DOHH2 (cell line): Measurements from ENCODE around the gene MAP3K6.

Experiments used
- H3F3A ChIP-seq: fragments of 200-600 bp; sonication (generic), shearing (Covaris generic); 2 replicates; pipeline ENCODE4 v1.6.0; 2016; ENCODE audit warnings: antibody characterized with exemption, mild to moderate bottlenecking; ENCODE audit not compliant: control insufficient read depth, insufficient read depth
- H3K27ac ChIP-seq: fragments of 200-600 bp; sonication (generic); 2 replicates; pipeline ENCODE4 v1.5.1; 2014; ENCODE audit warnings: low read depth, mild to moderate bottlenecking, low read length, moderate library complexity
- H3K27me3 ChIP-seq: fragments of 200-600 bp; sonication (generic); 2 replicates; pipeline ENCODE4 v1.6.1; 2014; ENCODE audit warnings: mild to moderate bottlenecking, low read length, mixed read lengths; ENCODE audit not compliant: control insufficient read depth
- H3K36me3 ChIP-seq: fragments of 200-600 bp; sonication (generic); 2 replicates; pipeline ENCODE4 v1.6.1; 2014; ENCODE audit warnings: mild to moderate bottlenecking, low read length, moderate library complexity, mixed read lengths; ENCODE audit not compliant: control insufficient read depth
- H3K4me1 ChIP-seq: fragments of 200-600 bp; sonication (generic); 2 replicates; pipeline ENCODE4 v1.6.1; 2014; ENCODE audit warnings: mild to moderate bottlenecking, low read length, mixed read lengths; ENCODE audit not compliant: control insufficient read depth
- H3K4me2 ChIP-seq: fragments of 200-600 bp; sonication (generic); 2 replicates; pipeline ENCODE4 v1.6.0; 2014; ENCODE audit warnings: mild to moderate bottlenecking, low read length, moderate library complexity
- H3K4me3 ChIP-seq: fragments of 200-600 bp; sonication (generic); 2 replicates; pipeline ENCODE4 v1.5.1; 2014; ENCODE audit warnings: mild to moderate bottlenecking, low read length, mixed read lengths
- H3K79me2 ChIP-seq: fragments of 200-600 bp; sonication (generic); 2 replicates; pipeline ENCODE4 v1.6.1; 2014; ENCODE audit warnings: mild to moderate bottlenecking, low read length, mixed read lengths; ENCODE audit not compliant: control insufficient read depth
- H3K9me2 ChIP-seq: fragments of 200-600 bp; sonication (generic); replicated peaks from 2 replicates; pipeline ENCODE4 v1.6.1; 2014; ENCODE audit warnings: mild to moderate bottlenecking, low read length, mixed read lengths; ENCODE audit not compliant: control insufficient read depth
- H3K9me3 ChIP-seq: fragments of 200-600 bp; sonication (generic); 2 replicates; pipeline ENCODE4 v1.6.1; 2014; ENCODE audit warnings: antibody characterized with exemption, low read length, mixed read lengths; ENCODE audit not compliant: control insufficient read depth, insufficient read depth
- H4K20me1 ChIP-seq: fragments of 200-600 bp; sonication (generic); 2 replicates; pipeline ENCODE4 v1.6.0; 2014; ENCODE audit warnings: low read depth, mild to moderate bottlenecking, antibody characterized with exemption, low read length, moderate library complexity; ENCODE audit not compliant: control insufficient read depth, insufficient read depth
- EZH2phosphoT487 ChIP-seq: fragments of 200-600 bp; sonication (generic); IDR thresholded peaks from 2 replicates; pipeline ENCODE4 v1.6.1; 2017; ENCODE audit warnings: borderline replicate concordance, mild to moderate bottlenecking, antibody characterized with exemption, low read length, moderate library complexity, mixed read lengths
- TF ChIP-seq, protein P1 (sequence below): fragments of 200-600 bp; sonication (generic); IDR thresholded peaks from one replicate; pipeline ENCODE4 v1.5.1; 2014; ENCODE audit warnings: antibody characterized with exemption, mild to moderate bottlenecking, low read depth, low read length; ENCODE audit not compliant: poor library complexity, severe bottlenecking

The MAP3K6 gene

DNA sequence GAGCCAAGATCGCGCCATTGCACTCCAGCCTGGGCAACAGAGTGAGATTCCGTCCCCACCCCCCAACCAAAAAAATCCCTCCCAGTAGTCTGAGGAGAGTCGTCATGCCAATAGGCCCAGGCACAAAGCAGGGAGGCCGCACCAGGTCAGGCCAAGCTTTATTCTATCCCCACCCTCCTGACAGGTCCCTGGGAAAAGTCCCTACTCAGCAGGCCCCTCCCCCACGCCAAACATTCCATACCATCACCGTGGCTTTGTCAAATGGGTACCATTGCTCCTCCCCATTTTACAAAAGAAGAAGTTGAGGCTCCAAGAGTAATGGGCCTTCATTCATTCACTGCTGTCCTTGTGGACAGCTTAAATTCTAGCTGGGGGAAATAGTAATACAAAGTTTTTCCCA lies 31.0 kb upstream of the MAP3K6 start:
- H3K4me2 ChIP-seq, result no peak overlapping the region
- no peaks in the 10 kb centered on the region for H3K9me3 ChIP-seq
- H3F3A ChIP-seq, result 0 out of 2 replicates have a peak, but pooled peaks cover 3% of the 10 kb centered on the region
- H3K79me2 ChIP-seq, result no peaks in the 10 kb centered on the region
- H3K9me2 ChIP-seq, result no peaks in the 10 kb centered on the region
- H4K20me1 ChIP-seq, result no peaks in the 10 kb centered on the region
- no peak overlapping the region for H3K27ac ChIP-seq
- no peak for TF ChIP-seq EZH2phosphoT487
- H3K36me3 ChIP-seq, result no peaks in the 10 kb centered on the region
- H3K27me3 ChIP-seq, result no peaks in the 10 kb centered on the region
- no peak overlapping the region for H3K4me3 ChIP-seq
- H3K4me1 ChIP-seq, result peaks cover 7% of the 10 kb centered on the region

DNA sequence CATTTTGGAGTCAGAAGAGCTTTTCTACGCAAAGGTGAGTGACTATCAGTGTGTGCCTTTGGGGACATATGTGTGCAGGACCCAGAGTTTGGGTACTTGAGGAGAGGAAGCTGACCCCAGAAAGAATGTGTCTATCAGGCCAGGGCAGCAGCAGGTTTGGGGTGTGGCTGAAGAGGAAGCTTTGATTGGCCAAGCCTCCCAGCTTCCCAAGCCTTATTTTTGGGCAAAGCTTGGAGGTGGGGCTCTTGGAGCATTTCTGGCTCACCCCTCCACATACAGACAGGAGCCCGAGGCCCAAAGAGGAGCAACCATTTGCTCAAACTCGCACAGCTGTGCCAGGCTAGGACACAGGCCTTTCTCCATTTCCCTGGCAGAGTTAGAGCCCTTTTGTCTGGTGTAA lies 30.3 kb upstream of the MAP3K6 start:
- H3K4me3 ChIP-seq, result no peak overlapping the region
- no peaks in the 10 kb centered on the region for H3F3A ChIP-seq
- H3K27ac ChIP-seq, result no peak overlapping the region
- H3K79me2 ChIP-seq, result no peaks in the 10 kb centered on the region
- no peaks in the 10 kb centered on the region for H4K20me1 ChIP-seq
- H3K9me2 ChIP-seq, result no peaks in the 10 kb centered on the region
- peaks cover 7% of the 10 kb centered on the region for H3K4me1 ChIP-seq
- H3K9me3 ChIP-seq, result no peaks in the 10 kb centered on the region
- TF ChIP-seq EZH2phosphoT487, result no peak
- TF ChIP-seq, protein P1, sequence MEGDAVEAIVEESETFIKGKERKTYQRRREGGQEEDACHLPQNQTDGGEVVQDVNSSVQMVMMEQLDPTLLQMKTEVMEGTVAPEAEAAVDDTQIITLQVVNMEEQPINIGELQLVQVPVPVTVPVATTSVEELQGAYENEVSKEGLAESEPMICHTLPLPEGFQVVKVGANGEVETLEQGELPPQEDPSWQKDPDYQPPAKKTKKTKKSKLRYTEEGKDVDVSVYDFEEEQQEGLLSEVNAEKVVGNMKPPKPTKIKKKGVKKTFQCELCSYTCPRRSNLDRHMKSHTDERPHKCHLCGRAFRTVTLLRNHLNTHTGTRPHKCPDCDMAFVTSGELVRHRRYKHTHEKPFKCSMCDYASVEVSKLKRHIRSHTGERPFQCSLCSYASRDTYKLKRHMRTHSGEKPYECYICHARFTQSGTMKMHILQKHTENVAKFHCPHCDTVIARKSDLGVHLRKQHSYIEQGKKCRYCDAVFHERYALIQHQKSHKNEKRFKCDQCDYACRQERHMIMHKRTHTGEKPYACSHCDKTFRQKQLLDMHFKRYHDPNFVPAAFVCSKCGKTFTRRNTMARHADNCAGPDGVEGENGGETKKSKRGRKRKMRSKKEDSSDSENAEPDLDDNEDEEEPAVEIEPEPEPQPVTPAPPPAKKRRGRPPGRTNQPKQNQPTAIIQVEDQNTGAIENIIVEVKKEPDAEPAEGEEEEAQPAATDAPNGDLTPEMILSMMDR, result no peak
- no peaks in the 10 kb centered on the region for H3K27me3 ChIP-seq
- H3K4me2 ChIP-seq, result no peak overlapping the region
- H3K36me3 ChIP-seq, result no peaks in the 10 kb centered on the region

DNA sequence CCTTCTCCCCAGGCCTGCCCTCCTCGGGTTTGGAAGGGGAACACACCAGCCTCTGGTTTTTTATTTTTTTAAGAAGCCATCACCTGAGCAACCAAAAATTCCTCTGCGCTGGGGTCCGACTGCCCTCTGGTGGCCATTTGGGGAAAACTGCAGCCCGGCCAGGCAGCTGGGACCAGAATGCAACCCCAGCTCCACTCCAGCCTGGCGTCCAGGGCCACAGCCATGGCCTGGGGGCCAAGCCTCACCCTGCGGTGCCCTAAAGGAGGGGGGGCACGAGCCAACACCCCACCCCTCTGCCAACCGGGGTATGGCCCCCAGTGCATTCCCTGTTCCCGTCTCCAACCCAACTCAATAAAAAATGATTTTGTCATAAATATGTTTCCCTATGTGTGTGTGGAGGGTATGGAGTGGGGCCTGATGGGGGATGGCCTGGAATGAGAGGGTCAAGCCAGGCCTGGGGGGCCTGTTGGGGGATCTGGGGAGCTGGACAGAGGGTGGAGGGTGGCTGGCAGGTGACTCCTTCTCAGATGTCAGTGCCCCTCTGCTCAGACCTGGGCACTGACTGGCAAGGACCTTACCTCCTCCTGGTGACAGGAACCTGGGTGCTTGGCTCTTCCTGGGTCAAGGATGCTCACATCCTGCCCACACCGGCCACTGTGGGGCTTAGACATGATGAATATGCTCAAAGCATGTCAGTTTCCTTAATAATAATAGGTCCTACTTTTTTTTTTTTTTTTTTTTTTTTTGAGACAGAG lies 28.9 kb upstream of the MAP3K6 start:
- Histone ChIP-seq H3K4me2 (no peak overlapping the region), H3K9me3 (no peaks in the 10 kb centered on the region), H3K9me2 (no peaks in the 10 kb centered on the region), H3K4me3 (no peak overlapping the region), H3K27ac (no peak overlapping the region), H3K79me2 (no peaks in the 10 kb centered on the region), H3F3A (no peaks in the 10 kb centered on the region), H3K27me3 (no peaks in the 10 kb centered on the region), H4K20me1 (no peaks in the 10 kb centered on the region), H3K4me1 (peaks cover 16% of the 10 kb centered on the region), H3K36me3 (no peaks in the 10 kb centered on the region)
- TF ChIP-seq, protein P1, result peak; percentile 92
- no peak for TF ChIP-seq EZH2phosphoT487

DNA sequence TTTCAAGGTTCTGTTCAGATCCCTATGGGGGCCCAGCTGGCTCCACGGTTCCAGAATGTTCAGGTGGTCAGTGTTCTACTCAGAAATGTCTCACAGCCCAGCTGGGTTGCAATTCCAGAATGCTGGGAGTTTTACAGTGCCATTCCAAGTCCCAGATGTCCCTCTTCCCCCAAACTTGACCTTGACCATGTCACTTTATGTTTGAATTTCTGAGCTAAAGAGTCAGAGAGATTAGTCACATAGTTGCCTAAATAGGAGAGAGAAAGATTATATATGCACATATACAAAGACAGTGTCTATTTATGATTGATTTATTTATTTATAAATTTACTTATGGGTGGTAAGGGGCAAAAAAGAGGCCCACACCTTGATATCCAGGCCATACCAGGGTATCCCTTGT lies 28.2 kb upstream of the MAP3K6 start:
- no peaks in the 10 kb centered on the region for H3K79me2 ChIP-seq
- no peak overlapping the region for H3K27ac ChIP-seq
- no peaks in the 10 kb centered on the region for H3K9me3 ChIP-seq
- H3K36me3 ChIP-seq, result no peaks in the 10 kb centered on the region
- H3K4me1 ChIP-seq, result peaks cover 16% of the 10 kb centered on the region
- H3K27me3 ChIP-seq, result no peaks in the 10 kb centered on the region
- no peak overlapping the region for H3K4me3 ChIP-seq
- H3K4me2 ChIP-seq, result no peak overlapping the region
- no peaks in the 10 kb centered on the region for H3K9me2 ChIP-seq
- H4K20me1 ChIP-seq, result no peaks in the 10 kb centered on the region
- TF ChIP-seq, protein P1, result no peak
- TF ChIP-seq EZH2phosphoT487, result no peak
- no peaks in the 10 kb centered on the region for H3F3A ChIP-seq
